ENCODE results near the gene CARD10. TPM values are rescaled to one million over a fixed set of nuclear protein-coding genes. Genes with fewer than 3 reads are reported as not detected.
"Not testable (repeated sequence)": the region's sequence is repeated elsewhere in the genome, so short reads cannot be mapped to it uniquely, and the experiment has no call there.

Gene CARD10
- total RNA-seq, 1 donor from 2014 or later = 8.3 TPM

DNA sequence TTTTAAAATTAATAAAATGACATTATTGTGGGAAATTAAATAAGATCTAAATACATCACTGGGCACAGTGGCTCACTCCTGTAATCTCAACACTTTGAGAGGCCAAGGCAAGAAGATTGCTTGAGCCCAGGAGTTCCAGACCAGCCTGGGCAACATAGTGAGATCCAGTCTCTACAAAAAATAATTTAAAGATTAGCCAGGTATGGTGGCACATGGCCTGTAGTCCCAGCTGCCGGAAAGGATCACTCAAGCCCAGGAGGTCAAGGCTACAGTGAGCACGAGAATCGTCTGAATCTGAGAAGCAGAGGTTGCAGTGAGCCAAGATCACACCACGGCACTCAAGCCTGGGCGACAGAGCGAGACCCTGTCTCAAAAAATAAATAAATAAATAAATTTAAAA lies 15.9 kb upstream of the CARD10 start:
- DNase-seq (no peak), ATAC-seq (ENCODE audit: poor library complexity) (no peak)
- intact Hi-C loops (cut with DNase I) = no loop called here

DNA sequence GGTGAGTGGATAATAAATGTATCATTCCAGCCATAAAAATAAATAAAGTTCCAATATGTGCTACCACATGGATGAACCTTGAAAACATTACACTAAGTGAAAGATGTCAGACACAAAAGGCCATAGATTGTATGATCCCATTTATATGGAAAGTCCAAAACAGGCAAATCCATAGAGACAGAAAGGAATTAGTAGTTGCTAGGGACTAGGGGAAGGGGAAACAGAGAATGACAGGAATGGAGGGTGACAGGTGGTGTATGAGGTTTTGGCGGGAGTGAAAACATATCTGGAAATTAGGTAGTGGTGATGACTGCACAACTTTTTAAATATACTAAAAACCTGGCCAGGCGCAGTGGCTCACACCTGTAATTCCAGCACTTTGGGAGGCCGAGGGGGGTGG lies 15.2 kb upstream of the CARD10 start:
- intact Hi-C loops (cut with DNase I) = no loop called here
- DNase-seq (no peak), ATAC-seq (ENCODE audit: poor library complexity) (no peak)

DNA sequence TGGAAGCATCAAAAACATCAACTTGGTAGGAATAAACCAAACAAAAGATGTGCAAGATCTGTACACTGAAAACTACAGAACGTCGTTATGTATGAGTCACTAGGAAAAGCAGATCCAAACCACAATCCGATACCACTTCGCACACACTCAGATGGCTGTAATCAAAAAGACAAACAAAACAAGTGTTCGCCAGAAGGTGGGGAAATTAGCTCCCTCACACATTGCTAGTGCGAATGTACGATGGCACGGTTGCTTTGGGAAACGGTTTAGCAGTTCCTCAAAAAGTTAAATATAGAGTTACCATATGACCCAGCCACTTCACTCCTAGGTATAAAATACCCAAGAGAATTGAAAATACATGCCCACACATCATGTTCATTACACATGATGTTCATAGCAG lies 14.8 kb upstream of the CARD10 start:
- ATAC-seq (ENCODE audit: poor library complexity) = no peak
- no peak for DNase-seq
- intact Hi-C loops (cut with DNase I) = no loop called here

DNA sequence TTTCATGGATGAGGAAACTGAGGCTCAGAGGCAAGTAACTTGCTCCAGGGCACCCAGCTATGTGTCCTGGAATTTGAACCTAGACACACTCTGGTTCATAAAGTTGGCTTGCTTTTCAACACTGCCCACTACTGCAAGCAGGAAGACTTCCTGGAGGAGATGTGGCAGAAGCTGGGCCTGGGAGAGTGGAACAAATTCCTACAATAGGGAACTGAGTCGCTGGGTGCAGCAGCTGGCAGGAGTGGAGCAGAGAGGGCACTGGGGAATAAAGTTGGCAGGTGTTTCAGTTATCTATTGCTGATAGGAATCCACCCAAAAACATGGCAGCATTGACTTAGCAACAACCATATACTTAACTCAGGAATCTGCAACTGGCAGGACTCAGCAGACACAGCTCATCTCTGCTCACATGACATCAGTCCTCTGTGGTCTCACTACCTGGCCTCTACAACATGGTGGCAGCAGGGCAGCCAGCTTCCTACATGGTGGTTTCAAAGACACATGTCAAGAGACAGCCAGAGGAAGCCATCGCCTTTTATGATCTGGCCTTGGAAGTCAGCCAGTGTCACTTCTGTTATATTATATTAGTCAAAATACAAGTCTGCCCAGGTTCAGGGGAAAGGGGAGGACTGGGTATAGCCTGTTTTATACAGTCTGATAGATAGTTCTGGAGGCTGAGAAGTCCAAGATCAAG lies 10.6 kb upstream of the CARD10 start:
- DNase-seq (no peak), ATAC-seq (ENCODE audit: poor library complexity) (no peak)
- intact Hi-C loops (cut with DNase I) = no loop called here

DNA sequence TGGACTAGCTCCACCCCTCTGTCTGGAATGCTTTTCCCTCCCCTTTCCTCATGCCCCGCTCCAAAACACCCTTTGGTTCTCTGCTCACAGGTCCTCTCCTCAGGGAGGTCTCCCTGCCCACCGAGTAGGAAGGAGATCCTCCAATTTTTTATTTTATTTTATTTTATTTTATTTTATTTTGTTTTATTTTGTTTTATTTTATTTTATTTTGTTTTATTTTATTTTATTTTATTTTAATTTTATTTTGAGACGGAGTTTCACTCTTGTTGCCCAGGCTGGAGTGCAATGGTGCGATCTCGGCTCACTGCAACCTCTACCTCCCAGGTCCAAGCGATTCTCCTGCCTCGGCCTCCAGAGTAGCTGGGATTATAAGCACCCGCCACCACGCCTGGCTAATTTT lies 8.7 kb upstream of the CARD10 start:
- ATAC-seq (ENCODE audit: poor library complexity); DNase-seq; intact Hi-C loops (cut with DNase I): not testable (repeated sequence)

DNA sequence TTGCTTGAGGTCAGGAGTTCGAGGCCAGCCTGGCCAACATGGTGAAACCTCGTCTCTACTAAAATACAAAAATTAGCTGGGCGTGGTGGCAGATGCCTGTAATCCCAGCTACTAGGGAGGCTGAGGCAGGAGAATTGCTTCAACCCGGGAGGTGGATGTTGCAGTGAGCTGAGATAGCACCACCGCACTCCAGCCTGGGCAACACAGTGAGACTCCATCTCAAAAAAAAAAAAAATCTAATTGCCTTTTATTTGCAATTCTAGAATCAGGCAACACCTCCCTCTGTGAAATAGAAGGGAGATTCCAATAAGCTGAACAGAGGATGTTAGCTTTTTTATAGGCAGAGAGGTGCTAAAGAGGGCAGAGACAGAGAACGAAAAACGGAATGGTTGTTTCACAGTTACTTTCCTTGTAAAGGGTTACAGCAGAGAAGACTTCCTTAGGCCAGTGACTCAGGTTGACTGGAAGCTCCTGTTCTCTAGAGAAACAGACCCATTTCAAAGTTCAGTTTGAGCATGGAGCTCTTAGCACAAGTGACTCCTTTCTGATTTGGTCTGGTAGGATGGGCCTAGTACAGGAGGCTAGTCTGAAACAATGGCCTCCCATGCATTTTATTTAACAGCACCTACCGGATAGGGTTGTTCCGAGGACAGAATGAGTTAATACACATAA lies 8.0 kb upstream of the CARD10 start:
- ATAC-seq (ENCODE audit: poor library complexity); intact Hi-C loops (cut with DNase I); DNase-seq: not testable (repeated sequence)

DNA sequence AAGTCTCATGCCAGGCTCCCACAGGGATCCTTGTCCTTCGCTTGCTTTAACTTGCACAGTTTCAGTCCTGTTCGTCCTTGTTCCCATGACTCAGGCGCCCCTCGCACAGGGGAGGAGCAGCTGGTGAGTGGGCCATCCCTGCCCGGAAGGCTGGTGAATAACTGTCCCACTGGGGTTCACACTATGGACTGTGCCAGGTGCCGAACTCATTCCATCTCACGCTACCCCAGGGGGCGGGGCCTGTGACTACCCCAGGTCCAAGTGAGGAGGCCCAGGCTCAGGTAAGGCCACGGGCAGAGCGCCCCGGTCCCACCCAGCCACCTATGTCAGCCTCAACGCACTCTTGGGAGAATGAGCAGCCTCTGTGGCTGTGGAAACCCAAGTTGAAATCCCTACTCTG lies 7.2 kb upstream of the CARD10 start:
- DNase-seq (no peak), ATAC-seq (ENCODE audit: poor library complexity) (no peak)
- intact Hi-C loops (cut with DNase I) = no loop called here

DNA sequence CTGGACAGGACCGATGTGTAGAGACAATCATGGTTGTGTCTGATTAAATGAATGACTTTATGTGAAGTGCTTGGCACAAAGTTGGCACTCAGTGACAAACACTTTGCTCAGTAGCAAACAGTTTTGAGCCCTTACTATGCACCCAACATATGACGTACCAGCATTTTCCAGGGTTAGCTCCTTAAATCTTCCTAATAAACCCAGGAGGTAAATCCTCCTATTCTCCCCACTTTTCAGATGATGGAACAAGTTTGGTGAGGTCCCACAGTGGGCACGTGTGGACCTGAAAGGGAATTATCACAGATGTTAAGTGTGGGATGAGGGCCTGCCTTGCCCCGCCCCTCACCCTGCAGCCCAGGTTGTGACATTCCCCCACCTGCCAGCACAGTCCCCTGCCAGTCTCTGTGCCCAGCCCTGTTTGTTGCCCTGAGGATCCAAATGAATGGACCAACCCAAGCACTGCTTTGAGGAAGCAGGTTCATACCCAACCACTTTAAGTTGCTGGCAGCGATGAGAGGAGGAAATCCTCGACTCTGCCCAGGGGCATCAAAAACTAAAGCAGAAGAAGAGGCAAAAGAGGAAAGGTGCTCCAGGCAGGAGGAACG lies 6.6 kb upstream of the CARD10 start:
- DNase-seq (no peak), ATAC-seq (ENCODE audit: poor library complexity) (no peak)
- intact Hi-C loops (cut with DNase I) = no loop called here

DNA sequence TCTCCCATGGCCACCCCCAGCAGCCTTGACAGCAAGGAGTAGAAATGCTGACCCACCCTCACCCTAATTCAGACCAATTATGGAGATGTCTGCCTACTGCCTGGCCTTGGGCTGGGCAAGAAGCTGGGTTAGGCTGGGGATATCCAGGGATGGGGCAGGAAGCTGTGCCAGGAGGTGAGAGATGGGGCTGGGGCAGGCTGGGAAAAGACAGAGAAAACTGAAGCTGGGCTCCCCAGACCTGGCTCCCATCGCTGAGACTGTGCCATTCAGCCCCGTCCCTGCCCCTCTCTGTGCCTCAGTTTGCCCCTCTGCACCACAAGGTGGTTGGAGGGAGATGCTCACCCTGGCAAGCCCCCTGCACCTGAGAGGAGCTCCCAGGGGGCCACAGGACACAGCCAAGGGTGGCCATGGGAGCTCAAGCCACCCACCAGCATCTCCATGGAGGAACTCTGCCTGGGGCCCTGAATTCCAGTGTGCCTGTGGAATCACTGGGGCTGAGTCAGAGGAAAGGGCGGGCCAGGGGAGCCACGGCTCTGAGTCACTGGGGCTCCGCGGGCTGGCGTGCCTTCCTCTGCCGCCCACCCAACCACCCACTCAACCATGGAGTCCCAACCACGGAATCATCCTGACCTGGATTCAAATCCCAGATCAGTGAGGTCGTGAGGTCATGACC lies 6.0 kb upstream of the CARD10 start:
- ATAC-seq (ENCODE audit: poor library complexity) = no peak
- intact Hi-C loops (cut with DNase I) = no loop called here
- no peak for DNase-seq

DNA sequence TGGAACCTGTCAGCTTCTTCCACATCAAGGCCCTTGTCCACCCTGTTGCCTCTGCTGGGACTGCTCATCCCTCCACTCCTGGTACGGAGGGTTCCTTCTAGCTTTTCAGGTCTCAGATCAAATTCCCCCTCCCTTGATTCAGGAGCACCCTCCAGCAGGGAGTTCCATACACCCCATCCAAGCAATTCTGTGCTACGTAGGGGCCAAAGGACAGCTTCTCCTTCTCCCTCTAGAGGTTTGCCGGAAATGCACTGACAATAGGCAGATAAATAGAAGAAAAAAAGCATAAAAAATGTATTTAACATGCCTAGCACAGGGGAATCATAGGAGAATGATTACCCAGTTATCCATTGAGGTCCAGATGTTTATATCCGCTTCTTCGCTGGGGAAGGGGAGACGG lies 3.3 kb upstream of the CARD10 start:
- DNase-seq (no peak), ATAC-seq (ENCODE audit: poor library complexity) (no peak)
- intact Hi-C loops (cut with DNase I) = no loop called here

DNA sequence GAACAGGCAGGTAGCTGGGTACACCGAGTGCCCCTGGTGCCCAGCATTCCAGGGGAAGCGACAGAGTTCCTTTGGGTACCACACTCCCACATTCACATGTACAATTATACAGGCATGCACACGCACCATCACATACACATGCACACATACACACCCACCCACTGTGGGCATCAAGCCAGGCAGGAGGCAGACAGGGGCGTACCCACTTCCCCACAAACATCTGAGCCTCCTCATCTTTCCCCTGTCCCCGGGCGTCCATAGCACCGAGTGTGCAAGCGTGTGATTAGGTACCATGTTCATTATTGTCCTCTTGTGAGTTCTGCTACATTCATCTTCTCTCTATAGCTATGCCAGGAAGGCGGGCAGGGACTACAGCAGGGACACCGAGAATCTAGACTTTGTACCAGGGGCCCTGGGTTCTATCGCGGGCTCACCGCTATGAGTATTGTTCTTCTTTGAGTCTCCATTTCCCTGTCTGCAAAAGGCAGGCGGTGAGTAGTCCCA lies 2.1 kb upstream of the CARD10 start:
- peak; percentile 44 for DNase-seq
- no peak for ATAC-seq (ENCODE audit: poor library complexity)
- intact Hi-C loops (cut with DNase I) = no loop called here

DNA sequence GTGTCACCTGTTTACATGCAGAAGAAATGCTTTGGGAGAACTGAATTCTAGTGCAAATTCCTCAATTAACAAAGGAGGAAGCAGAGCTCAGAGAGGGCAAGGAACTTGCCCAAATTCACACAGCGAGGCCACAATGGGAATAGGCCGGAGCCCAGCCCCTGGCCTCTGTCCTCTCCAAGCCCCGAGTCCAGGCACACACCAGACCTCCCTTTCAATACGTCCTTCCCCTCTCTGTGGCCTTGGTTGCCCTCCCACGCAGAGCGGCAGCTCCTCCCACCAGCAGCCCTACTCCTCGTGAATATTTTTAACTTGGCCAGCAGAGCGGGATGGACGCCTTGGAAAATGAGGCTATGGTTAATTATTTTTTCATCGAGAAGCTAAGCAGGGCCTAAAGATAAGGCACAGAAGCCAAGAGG lies 1.6 kb upstream of the CARD10 start:
- intact Hi-C loops (cut with DNase I) = no loop called here
- ATAC-seq (ENCODE audit: poor library complexity) = no peak
- peak; percentile 37 for DNase-seq

DNA sequence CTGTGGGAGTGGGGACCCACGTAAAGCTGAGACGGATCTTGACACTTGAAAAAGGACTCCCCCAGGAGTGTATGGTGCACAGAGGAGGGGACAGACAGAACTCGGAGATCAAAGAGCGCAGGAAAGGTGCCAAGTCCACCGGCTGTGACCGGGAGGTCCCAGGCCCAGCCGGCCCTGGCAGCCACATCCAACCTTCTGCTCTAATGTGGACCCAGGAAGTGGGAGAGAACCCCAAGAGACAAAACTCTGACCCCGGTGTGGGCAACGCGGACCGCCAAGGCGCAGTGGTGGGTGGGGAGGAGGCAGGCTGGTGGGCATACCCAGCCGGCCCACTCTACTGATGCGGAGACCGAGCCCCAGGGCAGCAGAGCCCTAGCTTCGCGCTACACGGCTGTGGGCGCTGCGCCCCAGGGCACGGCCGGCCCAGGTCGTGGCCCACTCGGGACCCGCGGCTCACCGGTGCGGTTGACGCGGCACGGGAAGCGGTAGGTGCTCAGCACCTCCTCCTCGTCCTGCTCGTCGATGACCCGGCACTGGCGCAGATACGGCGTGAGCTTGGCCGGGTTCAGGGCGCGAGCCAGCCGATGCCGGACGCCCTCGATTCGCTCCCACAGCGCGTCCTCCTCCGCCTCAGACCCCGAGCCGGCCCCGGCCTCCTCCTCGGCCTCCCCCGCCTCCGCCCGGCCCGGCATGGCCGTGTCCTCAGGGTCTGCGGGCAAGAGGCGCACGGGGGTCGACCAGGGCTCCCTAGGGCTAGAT lies 527 bp downstream of the CARD10 start:
- DNase-seq = peak; percentile 36
- intact Hi-C loops (cut with DNase I) = no loop called here
- ATAC-seq (ENCODE audit: poor library complexity) = peak; percentile 26

DNA sequence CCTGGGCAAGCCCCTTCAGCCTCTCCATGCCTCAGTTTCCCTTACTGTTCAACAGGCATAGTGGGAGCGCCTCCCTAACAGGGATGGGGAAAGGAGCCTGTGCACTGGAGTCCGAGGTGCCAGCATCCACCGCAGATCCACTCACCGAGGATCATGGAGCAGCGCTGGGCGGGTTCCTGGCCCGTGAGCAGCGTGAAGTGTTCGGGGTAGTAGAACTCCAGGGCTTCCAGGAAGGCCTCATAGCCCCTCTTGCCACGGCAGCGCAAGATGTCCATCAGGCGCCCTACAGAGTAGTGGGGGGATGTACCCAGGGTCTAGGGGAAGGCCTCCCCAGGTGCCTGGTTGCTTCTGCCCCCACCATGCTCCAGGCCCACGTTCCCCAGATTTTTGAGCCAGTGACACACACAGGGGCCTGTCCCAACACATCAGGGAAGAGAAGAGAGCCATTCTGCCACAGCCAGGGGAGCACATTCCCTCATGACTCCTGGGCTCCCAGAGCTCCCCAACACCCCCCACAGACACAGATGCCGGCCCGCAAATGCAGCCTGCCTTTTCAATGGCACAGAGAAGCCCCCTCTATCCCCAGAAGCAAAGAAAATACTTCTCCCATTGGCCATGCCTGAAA lies 1.3 kb downstream of the CARD10 start:
- intact Hi-C loops (cut with DNase I) = no loop called here
- ATAC-seq (ENCODE audit: poor library complexity) = no peak
- DNase-seq = no peak

DNA sequence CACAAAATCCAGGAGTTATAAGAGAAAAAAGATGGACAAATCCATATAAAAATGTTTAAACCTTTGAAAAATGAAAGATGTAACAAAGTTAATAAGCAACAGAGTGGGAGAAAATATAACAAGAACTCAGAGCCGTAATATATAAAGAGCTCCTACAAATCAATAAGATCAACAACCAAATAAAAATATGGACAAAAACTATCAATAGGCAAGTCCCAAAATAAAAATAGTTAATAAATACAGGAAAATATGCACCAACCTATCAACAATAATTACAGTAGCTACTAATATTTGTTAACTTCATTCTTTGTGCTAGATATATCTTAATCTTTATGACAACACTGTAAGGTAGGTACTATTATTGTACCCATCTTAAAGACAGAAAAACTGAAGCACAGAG lies 2.8 kb downstream of the CARD10 start:
- intact Hi-C loops (cut with DNase I) = no loop called here
- no peak for DNase-seq
- ATAC-seq (ENCODE audit: poor library complexity) = no peak

DNA sequence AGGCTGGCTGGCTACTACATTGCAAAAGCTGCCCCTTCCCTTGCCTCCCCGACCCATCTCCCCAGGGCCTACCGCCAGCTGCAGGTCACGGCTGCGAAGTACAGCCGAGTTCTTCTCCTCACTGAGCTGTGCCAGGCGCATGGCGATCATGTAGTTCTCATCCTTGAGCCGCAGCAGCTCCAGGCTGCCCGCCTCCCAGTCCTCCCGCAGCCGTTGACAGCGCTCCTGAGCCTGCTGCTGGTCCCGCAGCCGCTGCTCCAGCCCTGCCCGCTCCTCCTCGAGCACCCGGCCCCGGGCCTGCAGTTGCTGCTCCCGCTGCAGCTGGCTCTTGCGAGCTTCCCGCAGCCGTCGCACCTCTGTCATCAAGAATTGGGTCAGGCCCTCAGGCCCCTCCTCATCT lies 3.3 kb downstream of the CARD10 start:
- DNase-seq (no peak), ATAC-seq (ENCODE audit: poor library complexity) (no peak)
- intact Hi-C loops (cut with DNase I) = no loop called here

DNA sequence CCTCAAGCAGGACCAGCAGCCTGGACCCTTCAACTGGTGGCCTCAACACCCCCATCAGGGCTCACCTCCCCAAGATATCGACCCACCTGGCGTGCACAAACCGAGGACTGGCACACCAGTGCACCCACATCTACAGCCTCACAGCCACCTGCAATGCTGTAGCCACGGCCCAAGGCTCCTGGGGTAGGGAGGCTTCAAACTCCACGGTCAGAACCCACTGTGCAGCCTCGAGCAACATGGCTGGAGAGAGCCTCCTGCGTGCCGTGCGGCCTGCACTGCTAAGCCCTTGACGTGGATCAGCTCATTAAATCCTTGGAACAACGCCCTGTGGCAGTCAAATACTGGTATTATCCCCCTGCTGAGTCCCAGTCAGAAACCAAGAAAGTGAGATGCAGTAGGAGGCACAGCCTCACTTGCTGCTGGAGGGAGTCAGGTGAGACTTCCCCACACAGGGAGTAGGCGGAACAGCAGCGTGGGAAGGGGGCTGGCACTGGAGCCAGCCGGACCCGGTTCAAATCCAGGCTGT lies 4.6 kb downstream of the CARD10 start:
- DNase-seq (no peak), ATAC-seq (ENCODE audit: poor library complexity) (no peak)
- intact Hi-C loops (cut with DNase I) = no loop called here

DNA sequence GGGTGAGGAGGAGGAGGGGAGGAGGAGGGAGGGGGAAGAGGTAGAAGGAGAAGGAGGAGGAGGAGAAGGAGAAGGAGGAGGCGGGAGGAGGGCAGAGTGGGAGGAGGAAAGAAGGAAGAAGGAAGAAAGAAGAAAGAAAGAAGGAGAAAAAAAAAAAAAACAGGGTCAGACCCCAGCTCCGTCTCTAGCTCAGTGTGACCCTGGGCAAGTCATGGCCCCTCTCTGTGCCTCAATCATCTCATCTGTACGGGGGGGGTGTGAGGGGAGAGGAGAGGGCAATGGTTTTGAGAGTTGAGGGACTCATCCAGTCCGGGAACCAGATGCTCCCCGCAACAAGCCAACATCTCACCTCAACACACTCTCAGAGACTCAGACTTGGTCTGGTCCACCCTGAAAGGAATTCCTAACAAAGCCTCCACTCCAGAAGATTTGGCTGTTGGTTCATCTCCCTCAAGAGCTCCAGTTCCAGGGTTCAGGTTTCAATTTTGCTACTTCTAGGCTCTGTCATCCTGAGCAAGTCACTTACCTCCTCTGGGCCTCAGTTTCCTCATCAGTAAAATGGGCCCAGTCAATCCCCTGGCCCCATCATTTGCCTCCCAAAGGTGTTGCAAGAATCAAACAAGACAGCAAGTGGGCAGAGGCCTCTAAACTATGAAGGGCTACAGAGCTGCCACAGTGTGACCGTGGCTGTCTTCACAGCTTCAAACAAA lies 7.7 kb downstream of the CARD10 start:
- DNase-seq (no peak), ATAC-seq (ENCODE audit: poor library complexity) (no peak)
- intact Hi-C loops (cut with DNase I) = no loop called here

Measured in Right ventricle myocardium superior (tissue), 1 donor.